ENCODE data around the gene ZNF595. TPM values are rescaled to one million over a fixed set of nuclear protein-coding genes. Genes with fewer than 3 reads are reported as not detected.
"Not testable (repeated sequence)": the region's sequence is repeated elsewhere in the genome, so short reads cannot be mapped to it uniquely, and the experiment has no call there.

Gene ZNF595
- polyA plus RNA-seq, 6 donors from 2014 or later, result 15.4 to 147 (median 48.5) TPM

GRCh38 chr4:112771-113170 lies 59.6 kb downstream of the ZNF595 start:
- Mint-ChIP-seq H3K36me3 (peaks cover 22 to 68% of the 10 kb centered on the region in 2 donors), H3K9me3 (peaks cover 29 to 74% (median 56%) of the 10 kb centered on the region in 7 donors), H3K4me1 (peaks cover 8 to 17% (median 11%) of the 10 kb centered on the region in 3 donors), H3K4me3 (no peak overlapping the region), H3K27ac (no peak overlapping the region), H3K27me3 (peaks cover 32 to 53% (median 40%) of the 10 kb centered on the region in 3 donors)
- ATAC-seq (ENCODE audit: low read depth in 2 of 2), result no peak
- no peak for DNase-seq

DNA sequence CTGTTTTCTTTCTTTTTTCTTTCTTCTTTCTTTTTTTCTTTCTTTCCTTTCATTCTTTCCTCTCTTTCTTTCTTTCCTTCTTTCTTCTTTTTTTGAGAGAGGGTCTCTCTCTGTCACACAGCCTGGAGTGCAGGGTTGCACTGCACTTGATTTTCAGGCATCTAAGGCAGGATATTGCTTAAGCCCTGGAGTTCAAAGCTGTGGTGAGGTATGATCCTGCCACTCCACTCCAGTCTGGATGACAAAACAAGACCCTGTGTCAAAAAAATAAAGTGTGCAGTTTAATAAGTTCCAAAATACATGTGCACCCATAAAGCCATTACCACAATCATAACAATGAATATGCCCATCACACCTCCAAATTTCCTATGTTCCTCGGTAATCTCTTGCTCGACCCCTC lies 60.6 kb downstream of the ZNF595 start:
- Mint-ChIP-seq H3K4me3 (peak overlapping the region in 1 of 8 donors; percentile 30), H3K27ac (no peak overlapping the region)
- ATAC-seq (ENCODE audit: low read depth in 2 of 2), result no peak

DNA sequence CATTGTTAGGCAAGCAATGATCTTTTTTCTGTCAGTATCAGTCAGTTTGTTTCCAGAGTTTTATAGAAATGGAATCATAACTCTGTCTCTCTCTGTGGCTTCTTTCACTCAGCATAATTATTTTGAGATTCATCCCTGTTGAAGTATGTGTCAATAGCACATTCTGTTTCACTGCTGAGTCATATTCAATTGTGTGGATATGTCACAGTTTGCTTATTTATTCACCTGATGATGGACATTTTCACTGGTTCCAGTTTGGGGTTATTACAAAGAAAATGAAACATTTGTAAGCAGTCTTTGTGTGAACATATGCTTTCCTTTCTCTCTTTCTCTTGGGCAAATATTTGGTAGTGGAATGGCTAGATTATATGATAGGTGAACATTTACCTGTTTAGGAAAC lies 61.0 kb downstream of the ZNF595 start:
- DNase-seq, result no peak
- H3K27ac Mint-ChIP-seq, result no peak overlapping the region
- peaks cover 19 to 39% (median 26%) of the 10 kb centered on the region in 3 donors for H3K27me3 Mint-ChIP-seq
- H3K4me1 Mint-ChIP-seq, result peaks cover 5 to 11% (median 6%) of the 10 kb centered on the region in 3 donors
- H3K36me3 Mint-ChIP-seq, result peaks cover 21 to 54% of the 10 kb centered on the region in 2 donors
- no peak overlapping the region for H3K4me3 Mint-ChIP-seq
- ATAC-seq (ENCODE audit: low read depth in 2 of 2), result no peak
- H3K9me3 Mint-ChIP-seq, result peaks cover 24 to 67% (median 50%) of the 10 kb centered on the region in 7 donors

More for the DNA sequence above, 60.6 kb downstream of the ZNF595 start:
- Mint-ChIP-seq H3K4me1 (peaks cover 5 to 11% (median 6%) of the 10 kb centered on the region in 3 donors), H3K9me3 (peaks cover 27 to 71% (median 52%) of the 10 kb centered on the region in 7 donors), H3K36me3 (peaks cover 22 to 59% of the 10 kb centered on the region in 2 donors), H3K27me3 (peaks cover 24 to 43% (median 30%) of the 10 kb centered on the region in 3 donors)
- no peak for DNase-seq

DNA sequence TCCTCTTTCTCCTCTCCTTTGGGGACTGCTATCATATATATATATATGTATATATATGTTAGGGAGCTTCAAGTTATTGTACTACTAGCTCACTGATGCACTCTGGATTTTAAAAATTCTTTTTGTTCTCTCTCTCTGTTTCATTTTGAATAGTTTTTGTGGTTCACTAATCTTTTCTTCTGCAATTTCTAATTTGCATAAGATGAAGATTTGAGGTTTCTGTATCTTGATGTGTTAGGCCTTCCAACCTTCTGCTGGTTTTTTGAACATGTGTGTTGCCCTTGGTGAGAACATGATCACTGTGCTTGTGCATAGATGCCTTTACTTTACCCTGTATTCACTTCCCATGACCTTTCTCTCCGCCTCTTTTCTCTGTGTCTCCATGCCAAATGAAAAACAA lies 63.4 kb downstream of the ZNF595 start:
- Mint-ChIP-seq H3K27ac (no peak overlapping the region), H3K27me3 (peaks cover 5 to 15% (median 5%) of the 10 kb centered on the region in 3 donors), H3K36me3 (peaks cover 8 to 39% of the 10 kb centered on the region in 2 donors), H3K4me3 (no peak overlapping the region), H3K4me1 (peaks cover 13 to 23% (median 16%) of the 10 kb centered on the region in 3 donors), H3K9me3 (peaks cover 15 to 59% (median 44%) of the 10 kb centered on the region in 7 donors)
- ATAC-seq (ENCODE audit: low read depth in 2 of 2) (no peak), DNase-seq (no peak)

DNA sequence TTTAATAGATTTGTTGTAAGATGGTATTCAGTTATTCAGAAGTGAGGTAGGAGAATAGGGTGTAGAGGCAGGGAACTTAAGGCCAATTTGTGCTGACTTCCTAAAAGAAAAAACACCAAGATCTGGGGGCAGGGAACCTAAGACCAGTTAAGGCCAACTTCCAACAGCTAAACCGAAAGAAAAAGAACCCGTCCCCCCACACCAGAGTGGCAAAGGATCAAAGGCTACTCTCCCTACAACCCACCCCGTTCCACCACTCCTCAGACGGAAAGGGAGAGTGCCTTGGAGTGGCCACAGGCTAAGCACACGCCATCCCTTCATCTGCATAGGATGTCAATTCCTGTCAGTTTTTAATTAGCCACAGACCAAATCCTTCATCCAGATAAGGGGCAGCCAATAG lies 67.5 kb downstream of the ZNF595 start:
- Mint-ChIP-seq H3K4me3 (peak overlapping the region in 6 of 8 donors; percentile 9 to 69 (median 36)), H3K27ac (peak overlapping the region in 3 of 6 donors; percentile 16 to 94 (median 76))

GRCh38 chr4:121408-122084 lies 68.4 kb downstream of the ZNF595 start:
- Mint-ChIP-seq H3K4me1 (peaks cover 28 to 53% (median 39%) of the 10 kb centered on the region in 3 donors), H3K9me3 (peaks cover 6 to 69% (median 42%) of the 10 kb centered on the region in 7 donors), H3K4me3 (peak overlapping the region; percentile 41 to 86 (median 61)), H3K36me3 (peaks cover 5 to 17% of the 10 kb centered on the region in 2 donors), H3K27me3 (no peaks in the 10 kb centered on the region), H3K27ac (peak overlapping the region in 3 of 6 donors; percentile 23 to 86 (median 84))
- peak; percentile 9 for DNase-seq
- no peak for ATAC-seq (ENCODE audit: low read depth in 2 of 2)

More for the DNA sequence above, 67.5 kb downstream of the ZNF595 start:
- DNase-seq (no peak), ATAC-seq (ENCODE audit: low read depth in 2 of 2) (no peak)
- peaks cover 8 to 68% (median 50%) of the 10 kb centered on the region in 7 donors for H3K9me3 Mint-ChIP-seq
- peaks cover 8 to 20% of the 10 kb centered on the region in 2 donors for H3K36me3 Mint-ChIP-seq
- no peaks in the 10 kb centered on the region for H3K27me3 Mint-ChIP-seq
- peaks cover 25 to 48% (median 35%) of the 10 kb centered on the region in 3 donors for H3K4me1 Mint-ChIP-seq

- Mint-ChIP-seq H3K9me3 (peaks cover 5 to 76% (median 29%) of the 10 kb centered on the region in 7 donors), H3K4me3 (peak overlapping the region; percentile 95 to 100 (median 99)), H3K36me3 (peaks cover 8 to 15% of the 10 kb centered on the region in 2 donors), H3K4me1 (peaks cover 26 to 46% (median 33%) of the 10 kb centered on the region in 3 donors), H3K27ac (peak overlapping the region; percentile 96 to 99 (median 98))
- DNase-seq; ATAC-seq (ENCODE audit: low read depth in 2 of 2); H3K27me3 Mint-ChIP-seq: not testable (repeated sequence)
These were observed 70.8 kb downstream of the ZNF595 start for GRCh38 chr4:123922-124274.

DNA sequence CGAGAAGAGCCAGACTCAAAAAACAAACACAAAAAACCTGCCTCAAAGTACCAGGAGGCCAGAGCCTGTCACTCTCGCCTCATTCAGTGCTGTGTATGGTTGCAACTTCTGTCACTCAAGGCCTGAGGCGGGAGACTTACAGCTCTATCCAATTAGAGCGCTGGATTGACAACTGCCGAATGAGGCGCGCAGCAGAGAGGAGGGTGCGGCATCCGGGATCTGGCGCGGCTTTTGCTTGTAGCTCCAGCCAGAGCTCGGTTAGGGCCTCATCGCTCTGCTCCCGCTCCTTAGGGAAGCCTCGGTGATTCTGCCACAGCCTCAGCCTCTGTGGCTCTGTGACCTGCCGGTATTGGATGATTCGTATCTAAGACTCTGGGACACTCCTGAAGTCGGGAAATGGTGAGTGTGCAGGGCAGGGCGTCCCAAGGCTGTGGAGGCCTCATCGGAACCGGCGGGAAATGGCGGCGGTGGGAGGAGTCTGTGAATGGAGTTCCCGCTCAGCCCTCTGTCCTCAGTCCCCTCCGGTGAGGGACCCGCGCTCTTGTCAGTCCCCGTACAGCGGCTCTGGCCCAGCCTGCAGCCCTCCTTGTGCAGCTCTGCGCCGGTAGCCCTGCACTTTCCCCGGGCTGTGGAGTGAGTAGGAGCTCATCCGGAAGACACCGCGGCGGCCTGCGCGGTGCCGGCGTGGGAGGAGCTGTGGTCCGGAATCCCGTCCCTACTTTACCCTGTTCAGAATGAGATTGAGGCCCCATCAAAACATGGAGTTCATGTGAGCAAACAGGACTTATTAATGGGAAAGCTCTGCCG lies 71.4 kb downstream of the ZNF595 start, which contains the start of gene ZNF718:
TSS of gene ZNF718 (plus strand) at position 227 of the 807 bp plus-strand sequence. CDS start at position 397, 170 bp downstream.
- Mint-ChIP-seq H3K36me3 (peaks cover 8 to 15% of the 10 kb centered on the region in 2 donors), H3K4me3 (peak within 1 kb of the TSS; percentile 95 to 100 (median 99)), H3K9me3 (peaks cover 5 to 81% (median 29%) of the 10 kb centered on the region in 7 donors), H3K27ac (peak within 1 kb of the TSS; percentile 96 to 99 (median 98)), H3K4me1 (peaks cover 26 to 46% (median 33%) of the 10 kb centered on the region in 3 donors), H3K27me3 (no peaks in the 10 kb centered on the region)
- DNase-seq, result peak; percentile 91
- peak; percentile 95 for ATAC-seq (ENCODE audit: low read depth in 2 of 2)

- Mint-ChIP-seq H3K4me1 (peaks cover 26 to 46% (median 33%) of the 10 kb centered on the region in 3 donors), H3K27me3 (no peaks in the 10 kb centered on the region), H3K36me3 (peaks cover 8 to 22% of the 10 kb centered on the region in 2 donors), H3K9me3 (peaks cover 5 to 85% (median 32%) of the 10 kb centered on the region in 7 donors), H3K4me3 (peak overlapping the region; percentile 95 to 100 (median 99)), H3K27ac (peak overlapping the region; percentile 96 to 99 (median 98))
- DNase-seq, result peak; percentile 6
- peak; percentile 7 to 19 for ATAC-seq (ENCODE audit: low read depth in 2 of 2)
These were observed 72.1 kb downstream of the ZNF595 start for GRCh38 chr4:125091-125771.

- H3K27me3 Mint-ChIP-seq, result no peaks in the 10 kb centered on the region
- H3K36me3 Mint-ChIP-seq, result peaks cover 5 to 22% of the 10 kb centered on the region in 2 donors
- peak overlapping the region; percentile 95 to 100 (median 99) for H3K4me3 Mint-ChIP-seq
These were observed 72.7 kb downstream of the ZNF595 start for GRCh38 chr4:125833-126232.

GRCh38 chr4:132483-132882 lies 79.4 kb downstream of the ZNF595 start:
- Mint-ChIP-seq H3K4me3 (no peak overlapping the region), H3K9me3 (peaks cover 0 to 62% (median 36%) of the 10 kb centered on the region in 7 donors), H3K36me3 (peaks cover 23 to 44% of the 10 kb centered on the region in 2 donors), H3K27me3 (no peaks in the 10 kb centered on the region), H3K4me1 (peaks cover 0 to 18% (median 4%) of the 10 kb centered on the region in 3 donors), H3K27ac (peak overlapping the region in 1 of 6 donors; percentile 16)
- ATAC-seq (ENCODE audit: low read depth in 2 of 2) (no peak), DNase-seq (no peak)

More at GRCh38 chr4:125833-126232, 72.7 kb downstream of the ZNF595 start:
- H3K4me1 Mint-ChIP-seq, result peaks cover 24 to 41% (median 31%) of the 10 kb centered on the region in 3 donors
- H3K9me3 Mint-ChIP-seq, result peaks cover 3 to 84% (median 26%) of the 10 kb centered on the region in 7 donors
- peak overlapping the region in 3 of 6 donors; percentile 33 to 99 (median 82) for H3K27ac Mint-ChIP-seq
- ATAC-seq (ENCODE audit: low read depth in 2 of 2) (no peak), DNase-seq (no peak)

Measured in naive B cell (primary cell).